Osteoblast (primary cell): Measurements from ENCODE around the gene SHLD2. TPM values are rescaled to one million over a fixed set of nuclear protein-coding genes. Genes with fewer than 3 reads are reported as not detected.
A peak's percentile ranks its signal among the peaks of the same experiment; 100 is the strongest.
"Not testable (repeated sequence)": the region's sequence is repeated elsewhere in the genome, so short reads cannot be mapped to it uniquely, and the experiment has no call there.

Experiments
- DNase-seq: peaks from one replicate; pipeline ENCODE4 v3.0.0; 2011; ENCODE audit warnings: low spot score, mixed read lengths; ENCODE audit not compliant: insufficient read length; ENCODE audit errors: missing footprints
- H2AFZ ChIP-seq: 2 replicates; pipeline ENCODE4 v1.6.0; 2011; ENCODE audit warnings: mild to moderate bottlenecking, low read length
- H3K27ac ChIP-seq: 2 replicates; pipeline ENCODE4 v1.5.1; 2011; ENCODE audit warnings: mild to moderate bottlenecking, low read depth, low read length, moderate library complexity
- H3K27me3 ChIP-seq: 2 replicates; pipeline ENCODE4 v1.6.0; 2012; ENCODE audit warnings: mild to moderate bottlenecking, control low read depth, inconsistent platforms, low read length, moderate library complexity; ENCODE audit not compliant: insufficient read depth
- H3K36me3 ChIP-seq: 2 replicates; pipeline ENCODE4 v1.5.1; 2011; ENCODE audit warnings: mild to moderate bottlenecking, low read length, control low read depth, moderate library complexity; ENCODE audit not compliant: insufficient read depth
- H3K4me1 ChIP-seq: 2 replicates; pipeline ENCODE4 v1.5.1; 2011; ENCODE audit warnings: mild to moderate bottlenecking, low read length, control low read depth, moderate library complexity; ENCODE audit not compliant: insufficient read depth
- H3K4me2 ChIP-seq: 2 replicates; pipeline ENCODE4 v1.6.0; 2011; ENCODE audit warnings: mild to moderate bottlenecking, low read length; ENCODE audit not compliant: insufficient read depth
- H3K4me3 ChIP-seq: fragments of 200-600 bp; sonication (generic); 3 replicates; pipeline ENCODE4 v1.5.1; 2012; ENCODE audit warnings: mild to moderate bottlenecking, low read length, inconsistent platforms; ENCODE audit not compliant: insufficient read depth
- H3K79me2 ChIP-seq: 2 replicates; pipeline ENCODE4 v1.6.0; 2012; ENCODE audit warnings: mild to moderate bottlenecking, low read length, control low read depth, inconsistent platforms; ENCODE audit not compliant: insufficient read depth
- H3K9me3 ChIP-seq: 2 replicates; pipeline ENCODE4 v1.5.1; 2011; ENCODE audit warnings: low read depth, low read length, control low read depth
- H4K20me1 ChIP-seq: 2 replicates; pipeline ENCODE4 v1.6.0; 2012; ENCODE audit warnings: mild to moderate bottlenecking, low read length, control low read depth; ENCODE audit not compliant: insufficient read depth
- total RNA-seq: library from RNA; depleted of rRNA; stranded (reverse); fragments of >200 nt; gene quantifications from 2 replicates; pipeline ENCODE4 v1.2.3, GENCODE V29; 2012

Gene SHLD2
- total RNA-seq, 1 donor = 40.9 TPM

- not testable (repeated sequence) for H3K4me1 ChIP-seq, H3K4me3 ChIP-seq, H3K36me3 ChIP-seq, H3K79me2 ChIP-seq, DNase-seq, H3K27me3 ChIP-seq, H2AFZ ChIP-seq, H4K20me1 ChIP-seq, H3K27ac ChIP-seq, H3K4me2 ChIP-seq, H3K9me3 ChIP-seq
Observed at GRCh38 chr10:87204801-87205200, 109.8 kb downstream of the SHLD2 start.

DNA sequence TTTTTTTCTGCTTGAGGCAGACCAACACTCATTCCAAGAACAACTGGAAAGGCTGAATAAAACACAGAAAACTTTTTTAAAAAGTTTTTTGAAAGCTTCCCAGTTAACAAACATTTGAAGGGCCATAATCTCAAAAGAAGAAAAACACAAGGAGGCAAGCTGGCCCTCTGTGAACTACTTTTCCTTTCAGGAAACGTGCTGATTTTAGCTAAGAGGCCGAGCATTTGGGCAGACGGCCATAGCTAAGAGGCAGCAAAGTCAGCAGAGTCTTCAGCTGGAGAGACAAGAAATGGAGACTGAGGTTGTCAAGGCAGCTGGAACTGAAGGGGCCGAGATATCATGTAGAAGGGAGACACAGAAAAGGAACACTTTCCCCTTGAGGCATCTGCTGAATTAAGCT lies 111.9 kb downstream of the SHLD2 start:
- not testable (repeated sequence) for H3K27ac ChIP-seq, H3K79me2 ChIP-seq, H3K4me2 ChIP-seq, H3K4me3 ChIP-seq, H3K36me3 ChIP-seq, H3K9me3 ChIP-seq, H3K27me3 ChIP-seq, H4K20me1 ChIP-seq, H3K4me1 ChIP-seq, H2AFZ ChIP-seq, DNase-seq

GRCh38 chr10:87210309-87210708 lies 115.3 kb downstream of the SHLD2 start:
- H3K36me3 ChIP-seq, H3K4me2 ChIP-seq, H3K9me3 ChIP-seq, H3K4me1 ChIP-seq, H3K79me2 ChIP-seq, H3K27me3 ChIP-seq, DNase-seq, H3K27ac ChIP-seq, H3K4me3 ChIP-seq, H2AFZ ChIP-seq, H4K20me1 ChIP-seq: not testable (repeated sequence)

DNA sequence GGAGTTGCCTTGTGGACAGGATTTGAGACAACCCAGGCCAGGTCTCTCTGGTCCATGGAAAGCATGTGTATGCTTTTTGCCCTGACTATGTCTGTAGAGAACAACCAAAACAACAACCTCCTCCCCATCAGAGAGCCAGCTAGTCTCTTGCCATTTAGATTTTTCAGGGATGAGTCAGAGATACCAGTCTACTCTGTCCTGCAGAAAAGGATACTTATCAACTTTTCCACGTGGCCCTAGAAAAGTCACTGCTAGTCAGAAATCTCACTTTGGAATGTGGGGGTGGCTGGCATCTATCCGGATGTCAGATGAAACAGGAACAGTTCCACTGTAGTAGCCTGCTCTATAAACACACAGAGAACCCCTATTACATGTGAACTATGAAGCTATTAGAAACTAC lies 116.8 kb downstream of the SHLD2 start:
- not testable (repeated sequence) for H3K79me2 ChIP-seq, H3K4me3 ChIP-seq, H3K27me3 ChIP-seq, H3K9me3 ChIP-seq, H3K27ac ChIP-seq, H3K4me1 ChIP-seq, H4K20me1 ChIP-seq, H3K4me2 ChIP-seq, H3K36me3 ChIP-seq, H2AFZ ChIP-seq
- peak; percentile 84 for DNase-seq

- not testable (repeated sequence) for H4K20me1 ChIP-seq, H3K27me3 ChIP-seq, H3K9me3 ChIP-seq, H3K4me3 ChIP-seq, H3K27ac ChIP-seq, H3K4me2 ChIP-seq, H3K79me2 ChIP-seq, H3K36me3 ChIP-seq, H3K4me1 ChIP-seq, DNase-seq, H2AFZ ChIP-seq
Observed at GRCh38 chr10:87213150-87213765, 118.3 kb downstream of the SHLD2 start.

GRCh38 chr10:87213806-87214205 lies 118.8 kb downstream of the SHLD2 start:
- not testable (repeated sequence) for H3K27me3 ChIP-seq, H4K20me1 ChIP-seq, H3K36me3 ChIP-seq, H3K4me3 ChIP-seq, H3K4me1 ChIP-seq, H3K9me3 ChIP-seq, H3K79me2 ChIP-seq, H2AFZ ChIP-seq, H3K27ac ChIP-seq, H3K4me2 ChIP-seq, DNase-seq

GRCh38 chr10:87216120-87216519 lies 121.1 kb downstream of the SHLD2 start:
- not testable (repeated sequence) for H3K9me3 ChIP-seq, H3K4me2 ChIP-seq, H3K36me3 ChIP-seq, H3K4me1 ChIP-seq, H3K27me3 ChIP-seq, H3K4me3 ChIP-seq, DNase-seq, H2AFZ ChIP-seq, H4K20me1 ChIP-seq, H3K27ac ChIP-seq, H3K79me2 ChIP-seq

GRCh38 chr10:87219370-87219769 lies 124.4 kb downstream of the SHLD2 start:
- not testable (repeated sequence) for H3K4me2 ChIP-seq, H4K20me1 ChIP-seq, DNase-seq, H3K27ac ChIP-seq, H3K4me3 ChIP-seq, H2AFZ ChIP-seq, H3K9me3 ChIP-seq, H3K27me3 ChIP-seq, H3K4me1 ChIP-seq, H3K79me2 ChIP-seq, H3K36me3 ChIP-seq

DNA sequence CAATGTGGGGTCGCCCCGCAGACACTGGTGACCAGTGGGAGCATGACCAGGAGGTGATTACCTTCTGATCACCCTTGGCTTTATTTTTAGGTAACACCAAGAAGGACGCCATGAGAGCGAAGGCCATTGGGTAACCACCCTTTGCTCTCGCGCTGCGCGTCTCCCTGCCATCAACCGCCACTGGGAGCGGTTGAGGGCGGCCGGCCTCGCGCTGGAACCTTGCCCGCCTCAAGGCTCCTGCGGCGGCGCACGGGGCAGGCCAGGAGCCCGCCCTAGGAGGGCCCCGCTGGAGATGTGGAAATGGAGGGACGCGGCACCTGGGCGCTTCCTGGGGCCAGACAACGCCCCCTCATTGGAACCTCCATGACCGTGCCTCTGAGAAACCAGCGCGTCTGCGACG lies 127.8 kb downstream of the SHLD2 start:
- H3K4me3 ChIP-seq, H3K4me2 ChIP-seq, DNase-seq, H3K27me3 ChIP-seq, H3K36me3 ChIP-seq, H3K27ac ChIP-seq, H3K79me2 ChIP-seq, H3K9me3 ChIP-seq, H3K4me1 ChIP-seq, H4K20me1 ChIP-seq, H2AFZ ChIP-seq: not testable (repeated sequence)
